C4-2B (cell line): ENCODE measurements around the gene SLC11A1.

Experiments used
- H3K27ac ChIP-seq: fragments of 450-650 bp; 2 replicates; pipeline ENCODE4 v1.5.1; 2017
- ZFX ChIP-seq: fragments of 450-650 bp; IDR thresholded peaks from 2 replicates; pipeline ENCODE4 v1.6.1; 2017
- TF ChIP-seq, protein P1 (sequence below): fragments of 450-650 bp; conservative IDR thresholded peaks from 2 replicates; pipeline ENCODE4 v1.5.1; 2017; ENCODE audit warnings: mild to moderate bottlenecking

The SLC11A1 gene

DNA sequence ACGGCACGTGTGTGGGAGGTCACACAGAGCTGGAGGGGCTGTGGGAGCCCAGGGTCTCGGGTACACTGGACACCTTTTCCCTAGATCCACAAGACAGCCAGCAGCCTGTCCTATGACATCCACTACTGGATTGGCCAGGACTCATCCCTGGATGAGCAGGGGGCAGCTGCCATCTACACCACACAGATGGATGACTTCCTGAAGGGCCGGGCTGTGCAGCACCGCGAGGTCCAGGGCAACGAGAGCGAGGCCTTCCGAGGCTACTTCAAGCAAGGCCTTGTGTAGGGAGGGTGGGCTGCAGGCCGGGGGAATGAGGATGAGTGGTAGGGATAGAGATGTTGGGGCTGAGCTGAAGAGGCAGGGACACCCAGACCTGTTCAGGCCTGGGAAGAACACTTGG, 43.5 kb downstream of the SLC11A1 start:
- H3K27ac ChIP-seq, result no peak overlapping the region
- TF ChIP-seq, protein P1, sequence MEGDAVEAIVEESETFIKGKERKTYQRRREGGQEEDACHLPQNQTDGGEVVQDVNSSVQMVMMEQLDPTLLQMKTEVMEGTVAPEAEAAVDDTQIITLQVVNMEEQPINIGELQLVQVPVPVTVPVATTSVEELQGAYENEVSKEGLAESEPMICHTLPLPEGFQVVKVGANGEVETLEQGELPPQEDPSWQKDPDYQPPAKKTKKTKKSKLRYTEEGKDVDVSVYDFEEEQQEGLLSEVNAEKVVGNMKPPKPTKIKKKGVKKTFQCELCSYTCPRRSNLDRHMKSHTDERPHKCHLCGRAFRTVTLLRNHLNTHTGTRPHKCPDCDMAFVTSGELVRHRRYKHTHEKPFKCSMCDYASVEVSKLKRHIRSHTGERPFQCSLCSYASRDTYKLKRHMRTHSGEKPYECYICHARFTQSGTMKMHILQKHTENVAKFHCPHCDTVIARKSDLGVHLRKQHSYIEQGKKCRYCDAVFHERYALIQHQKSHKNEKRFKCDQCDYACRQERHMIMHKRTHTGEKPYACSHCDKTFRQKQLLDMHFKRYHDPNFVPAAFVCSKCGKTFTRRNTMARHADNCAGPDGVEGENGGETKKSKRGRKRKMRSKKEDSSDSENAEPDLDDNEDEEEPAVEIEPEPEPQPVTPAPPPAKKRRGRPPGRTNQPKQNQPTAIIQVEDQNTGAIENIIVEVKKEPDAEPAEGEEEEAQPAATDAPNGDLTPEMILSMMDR, result no peak

DNA sequence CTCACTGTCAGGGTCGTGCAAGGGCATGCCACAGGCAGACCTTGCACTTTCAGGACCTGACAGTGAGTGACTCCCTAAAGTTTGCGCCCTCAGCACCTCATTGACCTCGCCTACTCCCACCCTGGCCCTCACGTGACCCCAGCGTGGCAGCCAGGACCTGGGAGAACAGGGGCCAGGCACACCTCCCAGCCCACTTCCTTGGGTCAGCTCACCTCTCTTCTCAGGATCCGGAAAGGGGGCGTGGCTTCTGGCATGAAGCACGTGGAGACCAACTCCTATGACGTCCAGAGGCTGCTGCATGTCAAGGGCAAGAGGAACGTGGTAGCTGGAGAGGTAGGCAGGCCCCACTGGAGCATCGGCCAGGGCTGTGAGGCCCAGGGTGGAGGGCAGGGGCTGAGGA, 45.7 kb downstream of the SLC11A1 start:
- H3K27ac ChIP-seq, result no peak overlapping the region
- TF ChIP-seq, protein P1, result no peak
- no peak for TF ChIP-seq ZFX

DNA sequence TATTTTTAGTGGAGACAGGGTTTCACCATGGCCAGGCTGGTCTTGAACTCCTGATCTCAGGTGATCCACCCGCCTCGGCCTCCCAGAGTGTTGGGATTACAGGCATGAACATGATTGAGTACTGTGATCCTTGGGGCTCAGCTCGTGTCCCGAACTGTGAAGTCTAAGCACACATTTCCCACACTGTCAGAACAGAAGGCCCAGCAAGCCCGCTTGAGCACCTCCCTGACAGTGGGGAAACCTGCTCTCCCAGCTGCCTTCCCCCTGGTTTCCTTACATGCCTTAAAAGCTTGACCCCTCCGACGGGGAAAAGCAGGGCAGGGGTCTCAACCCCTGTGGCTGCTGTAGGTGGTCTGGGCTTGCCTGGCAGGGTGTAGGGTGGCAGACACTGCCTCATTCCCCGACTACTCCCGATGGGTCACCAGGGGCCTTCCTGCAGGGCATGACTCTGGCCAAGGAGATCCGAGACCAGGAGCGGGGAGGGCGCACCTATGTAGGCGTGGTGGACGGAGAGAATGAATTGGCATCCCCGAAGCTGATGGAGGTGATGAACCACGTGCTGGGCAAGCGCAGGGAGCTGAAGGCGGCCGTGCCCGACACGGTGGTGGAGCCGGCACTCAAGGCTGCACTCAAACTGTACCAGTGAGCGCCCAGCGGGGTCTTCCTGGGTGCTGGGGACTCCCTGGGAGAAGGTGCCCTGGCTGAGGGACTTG, 46.9 kb downstream of the SLC11A1 start:
- H3K27ac ChIP-seq, result no peak overlapping the region
- no peak for TF ChIP-seq ZFX
- TF ChIP-seq, protein P1, result no peak

DNA sequence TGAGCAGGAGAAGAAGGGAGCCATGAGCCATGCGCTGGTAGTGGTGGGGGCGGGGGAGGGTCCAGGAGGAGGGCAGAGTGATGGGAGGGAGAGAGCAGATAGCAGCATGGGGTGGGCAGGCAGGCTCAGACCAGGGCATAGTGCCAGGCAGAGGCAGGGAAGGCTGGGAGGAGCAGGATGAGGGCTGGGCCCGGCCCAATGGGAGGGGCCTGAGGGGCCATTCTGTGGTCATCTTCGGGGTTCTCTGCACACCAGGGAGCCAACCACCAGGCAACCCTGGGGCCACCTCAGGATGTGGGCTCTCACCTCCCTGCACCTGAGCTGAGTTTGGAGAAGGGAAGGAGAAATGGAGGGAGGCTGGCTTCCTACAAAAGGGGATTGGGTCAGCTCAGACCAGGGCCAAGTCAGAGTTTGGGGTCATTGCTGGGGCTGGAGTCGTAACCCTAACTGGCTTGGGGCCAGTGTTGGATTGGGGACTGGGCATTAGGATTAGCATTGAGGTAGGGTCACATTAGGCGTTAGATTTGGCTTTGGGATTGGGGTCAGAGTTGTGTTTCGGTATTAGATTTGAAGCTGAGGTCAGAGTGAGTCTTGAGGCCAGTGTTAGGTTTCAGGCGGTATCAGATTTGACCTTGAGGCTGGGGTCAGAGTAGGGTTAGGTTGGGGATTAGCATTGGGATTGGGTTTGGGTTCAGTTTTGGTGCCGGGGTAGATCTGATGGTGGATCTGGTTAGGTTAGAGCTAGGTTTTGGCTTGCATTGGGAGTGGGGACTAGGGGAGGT, 48.0 kb downstream of the SLC11A1 start:
- H3K27ac ChIP-seq, result no peak overlapping the region
- TF ChIP-seq, protein P1, result no peak
- no peak for TF ChIP-seq ZFX

DNA sequence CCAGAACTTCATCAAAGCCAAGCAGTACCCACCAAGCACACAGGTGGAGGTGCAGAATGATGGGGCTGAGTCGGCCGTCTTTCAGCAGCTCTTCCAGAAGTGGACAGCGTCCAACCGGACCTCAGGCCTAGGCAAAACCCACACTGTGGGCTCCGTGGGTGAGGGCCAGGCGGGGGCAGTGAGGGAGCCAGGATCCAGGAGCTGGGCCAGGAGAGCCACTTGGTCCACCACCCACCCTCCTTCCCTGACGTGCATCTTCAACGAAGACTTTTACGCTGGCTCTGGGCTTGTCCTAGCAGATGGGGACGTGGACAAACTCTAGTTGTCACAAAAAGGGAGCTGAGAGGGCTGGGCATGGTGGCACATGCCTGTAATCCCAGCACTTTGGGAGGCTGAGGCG, 48.6 kb downstream of the SLC11A1 start:
- TF ChIP-seq, protein P1, result no peak
- no peak for TF ChIP-seq ZFX
- no peak overlapping the region for H3K27ac ChIP-seq

DNA sequence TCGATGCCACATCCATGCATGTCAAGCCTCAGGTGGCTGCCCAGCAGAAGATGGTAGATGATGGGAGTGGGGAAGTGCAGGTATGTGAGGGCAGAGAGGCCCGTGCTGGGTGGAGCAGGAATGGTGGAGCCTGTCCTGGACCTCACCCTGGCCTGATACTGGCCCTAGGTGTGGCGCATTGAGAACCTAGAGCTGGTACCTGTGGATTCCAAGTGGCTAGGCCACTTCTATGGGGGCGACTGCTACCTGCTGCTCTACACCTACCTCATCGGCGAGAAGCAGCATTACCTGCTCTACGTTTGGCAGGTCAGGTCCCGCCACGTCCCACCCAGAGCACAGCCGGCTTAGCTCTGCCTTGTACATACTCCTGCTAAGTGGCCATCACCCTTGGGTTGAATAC, 49.8 kb downstream of the SLC11A1 start:
- TF ChIP-seq, protein P1, result no peak
- no peak for TF ChIP-seq ZFX
- H3K27ac ChIP-seq, result no peak overlapping the region

DNA sequence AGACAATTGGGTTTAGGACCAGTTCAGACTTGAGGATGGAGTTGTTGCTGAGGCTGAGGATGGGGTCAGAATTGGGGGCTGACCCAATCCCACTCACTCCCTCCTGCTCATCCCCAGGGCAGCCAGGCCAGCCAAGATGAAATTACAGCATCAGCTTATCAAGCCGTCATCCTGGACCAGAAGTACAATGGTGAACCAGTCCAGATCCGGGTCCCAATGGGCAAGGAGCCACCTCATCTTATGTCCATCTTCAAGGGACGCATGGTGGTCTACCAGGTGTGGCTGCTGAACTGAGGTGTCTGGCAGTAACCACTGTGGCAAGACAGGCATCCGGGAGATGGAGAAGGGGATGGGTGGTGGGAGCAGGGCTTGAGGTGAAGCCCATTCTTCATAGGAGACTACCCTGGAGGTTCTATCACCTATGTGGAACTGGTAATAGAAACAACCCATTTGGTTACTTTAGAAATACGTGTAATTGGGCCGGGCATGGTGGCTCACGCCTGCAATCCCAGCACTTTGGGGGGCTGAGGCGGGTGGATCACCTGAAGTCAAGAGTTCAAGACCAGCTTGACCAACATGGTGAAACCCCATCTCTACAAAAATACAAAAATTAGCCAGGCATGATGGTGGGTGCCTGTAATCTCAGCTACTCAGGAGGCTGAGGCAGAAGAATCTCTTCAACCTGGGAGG, 50.7 kb downstream of the SLC11A1 start:
- H3K27ac ChIP-seq, result no peak overlapping the region
- TF ChIP-seq ZFX, result no peak
- TF ChIP-seq, protein P1, result no peak
